GM19324 (cell line): Measurements from ENCODE around the gene APBA2.

Experiments used
- ATAC-seq: cut with Tn5 transposase; IDR thresholded peaks from one replicate; pipeline ENCODE4 v1.9.1; 2021; ENCODE audit warnings: mild to moderate bottlenecking, moderate library complexity; ENCODE audit not compliant: unreplicated experiment, low FRiP score

APBA2 gene

GRCh38 chr15:28980709-28981350 lies 95.1 kb downstream of the APBA2 start:
- ATAC-seq = no peak

GRCh38 chr15:28981351-28981720 lies 95.6 kb downstream of the APBA2 start:
- no peak for ATAC-seq

GRCh38 chr15:28981921-28982320 lies 96.1 kb downstream of the APBA2 start:
- no peak for ATAC-seq

- no peak for ATAC-seq
These were observed 97.1 kb downstream of the APBA2 start for GRCh38 chr15:28982886-28983285.

DNA sequence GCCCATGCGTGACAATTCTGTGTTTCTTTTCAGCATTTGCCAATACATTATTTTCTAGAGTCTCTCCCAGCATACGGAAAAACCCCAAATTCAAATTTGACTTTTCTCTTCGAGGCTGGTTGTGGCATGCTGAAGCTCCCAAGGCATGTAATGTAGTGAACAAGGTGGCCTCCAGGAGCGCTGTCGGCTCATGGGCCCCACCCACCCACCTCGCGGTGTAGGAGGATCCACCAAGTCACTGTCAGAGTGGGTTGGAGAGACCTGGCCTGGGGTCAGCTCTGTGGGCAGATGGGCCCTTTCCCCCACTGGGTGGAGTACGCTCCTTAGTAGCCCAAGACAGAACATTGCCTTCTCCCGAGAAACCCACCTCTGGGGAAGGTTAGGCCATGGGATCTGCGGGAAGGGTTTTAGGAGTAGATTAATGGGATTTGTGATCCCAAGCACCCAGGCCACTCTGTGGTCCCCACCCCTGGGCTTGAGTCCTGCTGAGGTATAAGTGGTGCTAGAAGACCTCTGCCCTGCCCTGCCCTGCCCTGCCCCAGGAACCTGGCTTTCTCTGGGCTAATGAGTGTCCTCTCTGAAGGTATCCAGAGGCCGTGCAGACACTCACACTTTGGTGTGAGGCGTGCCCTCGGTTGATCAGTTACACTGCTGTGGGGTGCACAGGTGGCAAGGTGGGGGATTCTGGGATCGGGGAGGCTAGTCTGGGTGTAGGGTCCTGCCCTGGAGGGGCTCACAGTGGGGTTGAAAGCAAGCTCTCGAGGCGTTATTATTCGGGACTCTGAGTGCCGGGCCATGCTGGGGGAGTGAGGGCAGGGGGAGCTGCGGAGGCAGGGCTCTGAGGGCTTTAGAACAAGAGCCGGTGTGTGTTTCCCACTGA lies 97.9 kb downstream of the APBA2 start:
- no peak for ATAC-seq

GRCh38 chr15:28984421-28985315 lies 98.9 kb downstream of the APBA2 start:
- ATAC-seq = no peak

GRCh38 chr15:28985316-28985645 lies 99.5 kb downstream of the APBA2 start:
- ATAC-seq = no peak

DNA sequence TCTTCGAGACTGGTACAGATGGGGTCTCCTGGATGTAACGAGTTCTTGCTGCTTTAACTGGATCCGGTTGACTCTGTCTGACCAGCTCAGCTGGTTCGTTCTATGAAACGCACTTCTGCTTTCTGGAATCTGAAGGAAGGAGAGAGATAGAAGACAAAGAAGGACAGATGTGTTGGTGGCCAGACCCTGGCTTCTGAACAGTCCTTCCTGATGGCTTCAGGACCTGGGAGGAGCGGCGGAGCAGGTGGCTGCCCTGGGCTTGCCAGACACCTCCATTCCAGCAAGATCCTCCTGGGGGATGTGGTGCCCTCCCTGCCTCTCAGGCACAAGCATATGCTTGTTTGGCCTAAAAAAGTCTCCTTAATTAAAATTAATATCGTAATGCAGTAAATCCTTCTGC lies 99.9 kb downstream of the APBA2 start:
- no peak for ATAC-seq

DNA sequence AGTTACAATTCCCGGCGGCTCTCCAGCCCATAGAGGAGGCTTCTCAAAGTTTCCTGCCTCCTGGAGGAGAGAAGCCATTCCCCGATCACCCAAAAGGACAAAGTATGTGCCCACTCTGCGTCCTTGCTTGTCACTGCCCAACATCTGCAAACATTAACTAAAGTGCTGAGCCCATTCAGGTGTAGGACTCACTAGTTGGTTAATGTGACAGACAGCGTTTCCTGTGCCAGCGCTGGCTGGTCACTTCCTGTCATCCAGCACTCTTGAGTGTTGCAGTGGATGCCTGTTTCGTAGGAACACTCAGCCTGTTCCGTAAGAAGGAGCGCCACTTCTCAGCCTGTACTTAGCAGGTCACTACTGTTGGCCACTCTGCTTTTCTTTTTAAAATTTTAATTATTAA lies 100.3 kb downstream of the APBA2 start:
- ATAC-seq = no peak

DNA sequence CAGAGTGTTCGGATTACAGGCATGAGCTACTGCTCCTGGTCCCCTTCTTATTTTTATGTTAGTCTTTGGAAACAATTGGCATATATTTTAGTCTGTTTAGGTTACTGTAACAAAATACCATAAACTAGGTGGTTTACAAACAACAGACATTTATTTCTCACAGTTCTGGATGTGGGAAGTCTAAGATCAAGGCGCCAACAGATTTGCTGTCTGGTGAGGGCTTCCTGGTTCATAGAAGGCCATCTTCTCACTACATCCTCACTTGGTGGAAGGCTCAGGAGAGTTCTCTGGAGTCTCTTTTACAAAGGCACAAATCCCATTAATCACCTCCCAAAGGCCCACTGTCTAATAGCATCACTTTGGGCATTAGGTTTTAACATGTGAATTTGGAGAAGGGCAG lies 101.0 kb downstream of the APBA2 start:
- ATAC-seq = no peak

GRCh38 chr15:28987337-28987736 lies 101.6 kb downstream of the APBA2 start:
- ATAC-seq = no peak

DNA sequence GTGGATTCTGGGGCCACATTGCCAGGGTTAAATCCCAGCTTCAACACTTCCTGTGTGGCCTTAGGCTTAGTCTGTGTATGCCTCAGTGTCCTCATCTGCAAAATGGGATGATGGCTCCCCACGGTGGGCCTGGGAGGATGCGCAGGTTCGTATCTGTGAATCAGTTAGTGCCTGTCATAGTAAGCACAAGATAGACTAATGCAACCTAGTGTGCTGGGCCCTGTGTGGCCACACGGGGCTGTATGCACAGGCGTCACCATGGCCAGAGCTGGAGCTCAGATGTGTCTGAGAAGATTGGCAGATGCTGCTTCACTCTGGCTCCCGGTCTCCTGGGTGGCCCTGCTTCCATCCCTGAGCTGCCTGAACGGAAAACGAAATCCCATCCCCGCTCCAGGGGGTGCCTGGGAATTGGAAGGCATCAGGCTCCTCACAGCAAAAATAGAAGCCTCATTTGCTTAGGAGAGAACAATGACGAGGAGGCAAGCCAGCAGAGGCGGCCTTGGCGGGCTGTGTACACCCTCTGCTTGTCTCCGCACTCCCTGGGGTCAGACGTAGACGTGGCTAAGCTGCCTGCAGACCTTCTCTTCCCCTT lies 103.6 kb downstream of the APBA2 start:
- ATAC-seq = no peak

GRCh38 chr15:28989896-28990295 lies 104.1 kb downstream of the APBA2 start:
- no peak for ATAC-seq

- ATAC-seq = no peak
These were observed 104.6 kb downstream of the APBA2 start for GRCh38 chr15:28990390-28990789.

- no peak for ATAC-seq
These were observed 105.7 kb downstream of the APBA2 start for GRCh38 chr15:28991236-28992171.

DNA sequence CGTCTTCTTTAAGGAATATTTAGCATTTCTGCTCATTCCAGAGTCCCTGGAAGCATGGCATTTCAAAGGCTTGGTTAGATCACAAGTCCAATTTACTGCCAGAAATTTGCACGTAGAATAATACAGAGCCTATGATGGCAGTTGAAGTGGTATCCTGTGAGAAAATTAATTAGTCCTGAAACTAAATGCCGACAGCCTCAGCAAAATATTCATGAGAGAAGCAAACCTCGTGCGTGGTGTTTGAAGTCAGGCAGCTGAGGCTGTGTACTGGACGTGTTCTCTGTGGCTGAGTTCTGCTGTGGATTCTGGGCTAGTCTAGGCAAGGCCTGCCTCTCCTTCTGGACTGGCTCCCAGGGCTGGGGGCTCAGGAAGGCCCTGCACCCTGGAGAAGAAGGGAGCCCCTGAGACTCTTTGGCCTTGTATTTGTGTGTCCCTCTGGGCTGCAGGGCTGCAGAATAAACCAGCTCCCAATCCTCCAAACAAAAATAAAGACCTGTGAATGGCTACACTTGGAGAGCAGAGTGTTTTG lies 106.6 kb downstream of the APBA2 start:
- no peak for ATAC-seq

- ATAC-seq = no peak
These were observed 107.4 kb downstream of the APBA2 start for GRCh38 chr15:28993051-28993719.

- ATAC-seq = no peak
These were observed 107.9 kb downstream of the APBA2 start for GRCh38 chr15:28993720-28994053.
